ENCODE measurements around the gene STX18. TPM values are rescaled to one million over a fixed set of nuclear protein-coding genes. Genes with fewer than 3 reads are reported as not detected.

STX18 gene
- total RNA-seq, 1 experiment from 2014 or later: 18.5 TPM

GRCh38 chr4:4425696-4426095, 116.2 kb downstream of the STX18 start:
- TF ChIP-seq FOSL1 (IDR thresholded peaks at IDR 0.05; ENCODE audit: low read depth): no peak
- TF ChIP-seq MAX (IDR thresholded peaks at IDR 0.05): no peak
- TF ChIP-seq ZBTB33 (IDR thresholded peaks at IDR 0.05; ENCODE audit: extremely low read depth, insufficient replicate concordance, low read length): no peak
- TF ChIP-seq CTCF (IDR thresholded peaks at IDR 0.05 in 2 of 3, conservative IDR thresholded peaks at IDR 0.05 in 1 of 3; ENCODE audit: borderline replicate concordance in 1 of 3, insufficient read depth in 1 of 3, low read depth in 2 of 3, low read length in 2 of 3): no peak
- TF ChIP-seq ZNF274 (IDR thresholded peaks at IDR 0.05; ENCODE audit: low read depth, low read length): no peak
- no peak for TF ChIP-seq CBX3 (IDR thresholded peaks at IDR 0.05; ENCODE audit: low read depth)
- no peaks in the 10 kb centered on the region for H3K79me2 ChIP-seq (ENCODE audit: insufficient read depth, low read length)
- no peak overlapping the region for H2AFZ ChIP-seq (ENCODE audit: low read depth, low read length, poor library complexity, severe bottlenecking)
- H3K4me2 ChIP-seq (ENCODE audit: low read length): no peak overlapping the region
- ATAC-seq (no peak), DNase-seq (ENCODE audit: low read depth, low spot score) (no peak)
- RAD21 ChIA-PET (ENCODE audit: low non-redundant PET in 1 of 2, low total read pairs in 2 of 2, uncharacterized antibody in 2 of 2, unreplicated experiment in 2 of 2): no interaction called here
- POLR2A ChIA-PET: no interaction called here
- H3K27me3 ChIP-seq (ENCODE audit: insufficient read depth, low read length): no peaks in the 10 kb centered on the region
- H3K4me3 ChIP-seq (replicated peaks in 1 of 2; ENCODE audit: low read depth in 1 of 2, low read length in 2 of 2): no peak overlapping the region
- no peaks in the 10 kb centered on the region; a peak in 1 of 4 replicates for H3K36me3 ChIP-seq (ENCODE audit: control insufficient read depth in 1 of 2, insufficient read depth in 2 of 2, low read length in 2 of 2)
- no peaks in the 10 kb centered on the region for H3K9me3 ChIP-seq (ENCODE audit: control insufficient read depth in 1 of 2, insufficient read depth in 1 of 2, low read depth in 1 of 2, low read length in 2 of 2)
- H3K9ac ChIP-seq (ENCODE audit: low read length): no peak overlapping the region
- CTCF ChIA-PET: no interaction called here
- no peaks in the 10 kb centered on the region for H3K9me2 ChIP-seq (ENCODE audit: insufficient read depth)
- BruUV-seq (replicated peaks): no TSS peak
- H3K4me1 ChIP-seq (ENCODE audit: control insufficient read depth in 1 of 2, insufficient read depth in 2 of 2, low read length in 2 of 2): peaks cover 0 to 26% of the 10 kb centered on the region in 2 experiments; a peak in 1 of 4 replicates
- no peaks in the 10 kb centered on the region for H4K20me1 ChIP-seq (ENCODE audit: insufficient read depth)
- no peak overlapping the region for H3K27ac ChIP-seq (ENCODE audit: low read depth, low read length)
- intact Hi-C loops (cut with micrococcal nuclease): no loop called here
